ENCODE measurements around the gene EDRF1.

DNA sequence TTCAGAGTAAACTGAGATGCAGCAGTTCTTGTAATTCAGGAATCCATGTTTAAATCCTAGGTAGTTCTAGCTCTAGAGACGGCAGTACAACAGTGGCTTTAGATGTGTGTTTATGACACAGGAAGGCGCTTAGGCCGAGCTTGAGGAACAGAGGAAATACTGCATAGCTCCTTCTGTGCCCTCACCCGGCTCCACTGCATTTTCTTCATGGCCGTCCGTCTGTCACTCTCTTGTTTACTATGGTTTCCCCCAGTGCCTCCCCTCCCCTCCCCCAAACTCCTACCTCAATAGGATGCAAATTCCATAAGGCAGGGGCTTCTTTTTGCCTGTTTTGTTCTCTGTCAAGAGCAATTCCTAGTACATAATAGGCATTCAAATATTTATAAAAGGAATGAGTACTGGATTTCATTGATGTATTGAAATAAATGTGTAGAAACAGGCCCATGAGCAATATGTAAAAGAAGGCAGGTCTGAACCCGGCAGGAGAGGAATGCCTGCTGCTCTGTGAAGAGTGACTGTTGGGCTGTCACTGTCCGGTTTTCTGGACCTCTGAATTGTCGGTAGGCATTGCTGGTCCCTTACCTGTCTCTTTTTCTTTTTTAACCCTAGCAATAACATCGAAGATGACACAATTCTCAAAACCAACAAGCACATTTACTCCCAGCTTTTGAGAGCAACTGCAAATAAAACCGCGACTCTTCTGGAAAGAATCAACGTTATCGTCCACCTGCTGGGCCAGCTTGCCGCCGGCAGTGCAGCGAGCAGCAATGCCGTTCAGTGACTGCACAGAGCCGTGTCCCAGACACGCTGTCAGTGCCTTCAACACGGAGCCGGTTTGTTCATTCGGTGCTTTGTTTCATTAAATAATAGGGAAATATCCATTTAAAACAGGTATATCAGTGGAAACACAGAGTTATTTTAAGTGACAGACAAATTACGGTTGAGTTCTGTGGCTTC lies 43.5 kb downstream of the EDRF1 start:
- TF ChIP-seq, protein P1, sequence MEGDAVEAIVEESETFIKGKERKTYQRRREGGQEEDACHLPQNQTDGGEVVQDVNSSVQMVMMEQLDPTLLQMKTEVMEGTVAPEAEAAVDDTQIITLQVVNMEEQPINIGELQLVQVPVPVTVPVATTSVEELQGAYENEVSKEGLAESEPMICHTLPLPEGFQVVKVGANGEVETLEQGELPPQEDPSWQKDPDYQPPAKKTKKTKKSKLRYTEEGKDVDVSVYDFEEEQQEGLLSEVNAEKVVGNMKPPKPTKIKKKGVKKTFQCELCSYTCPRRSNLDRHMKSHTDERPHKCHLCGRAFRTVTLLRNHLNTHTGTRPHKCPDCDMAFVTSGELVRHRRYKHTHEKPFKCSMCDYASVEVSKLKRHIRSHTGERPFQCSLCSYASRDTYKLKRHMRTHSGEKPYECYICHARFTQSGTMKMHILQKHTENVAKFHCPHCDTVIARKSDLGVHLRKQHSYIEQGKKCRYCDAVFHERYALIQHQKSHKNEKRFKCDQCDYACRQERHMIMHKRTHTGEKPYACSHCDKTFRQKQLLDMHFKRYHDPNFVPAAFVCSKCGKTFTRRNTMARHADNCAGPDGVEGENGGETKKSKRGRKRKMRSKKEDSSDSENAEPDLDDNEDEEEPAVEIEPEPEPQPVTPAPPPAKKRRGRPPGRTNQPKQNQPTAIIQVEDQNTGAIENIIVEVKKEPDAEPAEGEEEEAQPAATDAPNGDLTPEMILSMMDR (IDR thresholded peaks at IDR 0.05; ENCODE audit: low read length): no peak
- TF ChIP-seq EZH2 (IDR thresholded peaks at IDR 0.05; ENCODE audit: borderline replicate concordance, low read length): no peak

Measured in OCI-LY1 (cell line).